Measurements from ENCODE around the gene CARS2.

- TF ChIP-seq CTCF (IDR thresholded peaks at IDR 0.05; ENCODE audit: extremely low read depth in 1 of 2, insufficient read depth in 1 of 2, low read depth in 1 of 2, low read length in 2 of 2), result no peak
- TF ChIP-seq POLR2AphosphoS5 (IDR thresholded peaks at IDR 0.05; ENCODE audit: insufficient read depth, low read depth, low read length), result no peak
- no peak for TF ChIP-seq POLR2A (IDR thresholded peaks at IDR 0.05; ENCODE audit: low read depth, low read length)
Measured at GRCh38 chr13:110652764-110653163, 53.2 kb downstream of the CARS2 start.
